Activated T-helper 2 cell treated with anti-CD3 and anti-CD28 coated beads, Interferon-gamma antibody, Interleukin-2, Interleukin-4, amounts not matched to agents 10 μg/mL and 5 μg/mL and 100 μg/mL, durations not matched to agents 14 hours and 24 hours and 36 hours (primary cell): Measurements from ENCODE around the gene RMI2. TPM values are rescaled to one million over a fixed set of nuclear protein-coding genes. Genes with fewer than 3 reads are reported as not detected.

ENCODE experiments used
- DNase-seq: peaks from one replicate; pipeline ENCODE4 v3.0.0; 2021; ENCODE audit warnings: low spot score
- H3K27ac Mint-ChIP-seq: one replicate; pipeline ENCODE4 v1.8.0; 2021; ENCODE audit warnings: mixed read lengths
- H3K27me3 Mint-ChIP-seq: one replicate; pipeline ENCODE4 v1.8.0; 2021; ENCODE audit warnings: low read depth, mixed read lengths
- H3K36me3 Mint-ChIP-seq: one replicate; pipeline ENCODE4 v1.8.0; 2021; ENCODE audit warnings: low read depth, mixed read lengths
- H3K4me1 Mint-ChIP-seq: one replicate; pipeline ENCODE4 v1.8.0; 2021; ENCODE audit warnings: low read depth, mixed read lengths
- H3K4me3 Mint-ChIP-seq: one replicate; pipeline ENCODE4 v1.8.0; 2021; ENCODE audit warnings: low read depth, mild to moderate bottlenecking, moderate library complexity, mixed read lengths
- H3K9me3 Mint-ChIP-seq: one replicate; pipeline ENCODE4 v1.8.0; 2021; ENCODE audit warnings: mixed read lengths
- intact Hi-C: fragments of 100-400 bp; cut with micrococcal nuclease; formaldehyde crosslinking; loops from one replicate; pipeline ENCODE4 v1.15.1; 2023
- total RNA-seq: library from RNA; stranded (reverse); gene quantifications from 2 replicates; pipeline ENCODE4 v1.2.3, GENCODE V29; 2022

RMI2 gene
- total RNA-seq, 1 donor from 2014 or later: 67.4 TPM

DNA sequence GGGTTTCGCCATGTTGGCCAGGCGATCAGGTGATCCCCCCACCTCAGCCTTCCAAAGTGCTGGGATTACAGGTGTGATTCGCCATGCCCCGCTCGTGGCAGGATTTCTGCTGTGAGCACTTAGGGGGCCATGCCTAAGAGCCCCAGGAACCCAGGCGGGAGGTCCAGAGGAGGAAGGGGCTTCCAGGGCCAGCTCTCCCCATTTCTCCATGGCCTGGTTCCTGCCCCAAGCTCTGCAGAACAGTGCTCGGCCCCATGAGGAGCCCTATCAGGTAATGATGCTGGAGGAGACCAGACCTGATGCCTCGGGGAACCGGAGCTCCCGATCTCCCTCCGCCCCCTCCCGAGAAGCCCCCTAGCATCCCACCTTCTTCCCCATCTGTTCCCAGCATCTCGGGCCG is 53.6 kb downstream of the RMI2 start:
- intact Hi-C loops: loop anchor here (5.0 kb wide), 1 partner anchor 313 kb away; no protein-coding TSS in a partner anchor
- Mint-ChIP-seq H3K36me3 (no peaks in the 10 kb centered on the region), H3K4me3 (no peak overlapping the region), H3K4me1 (no peaks in the 10 kb centered on the region), H3K27me3 (no peaks in the 10 kb centered on the region), H3K9me3 (no peaks in the 10 kb centered on the region), H3K27ac (no peak overlapping the region)
- no peak for DNase-seq

DNA sequence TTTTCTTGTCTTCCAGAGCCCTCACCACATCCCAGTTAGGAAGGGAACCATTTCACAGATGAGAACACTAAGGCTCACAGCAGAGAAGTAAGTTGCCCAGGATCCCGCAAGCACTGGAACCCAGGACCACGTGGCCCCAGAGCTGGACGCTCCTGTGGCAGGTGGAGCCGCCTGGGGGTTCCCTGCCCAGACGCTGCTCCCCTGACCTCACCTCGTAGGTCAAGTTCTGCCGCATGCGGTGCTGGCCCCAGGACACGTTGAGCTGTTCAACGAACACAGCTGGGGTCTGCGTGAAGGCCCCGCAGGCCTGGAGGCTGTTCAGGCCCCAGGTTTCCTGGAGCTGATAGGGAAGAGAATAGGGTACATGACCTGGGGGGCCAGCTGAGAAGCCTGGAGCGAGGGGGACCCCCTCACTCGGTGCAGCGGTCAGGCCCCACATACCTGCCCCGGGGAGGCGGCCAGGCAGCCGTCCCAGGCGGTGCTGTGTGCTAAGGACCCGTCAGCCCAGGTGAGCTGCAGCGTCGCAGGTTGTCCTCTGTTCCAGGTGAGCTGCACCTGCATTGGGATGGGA is 54.1 kb downstream of the RMI2 start:
- no peak overlapping the region for H3K4me3 Mint-ChIP-seq
- H3K4me1 Mint-ChIP-seq: no peaks in the 10 kb centered on the region
- no peaks in the 10 kb centered on the region for H3K27me3 Mint-ChIP-seq
- intact Hi-C loops: loop anchor here (5.0 kb wide), 1 partner anchor 313 kb away; no protein-coding TSS in a partner anchor
- no peak for DNase-seq
- H3K9me3 Mint-ChIP-seq: no peaks in the 10 kb centered on the region
- H3K36me3 Mint-ChIP-seq: no peaks in the 10 kb centered on the region
- H3K27ac Mint-ChIP-seq: no peak overlapping the region

DNA sequence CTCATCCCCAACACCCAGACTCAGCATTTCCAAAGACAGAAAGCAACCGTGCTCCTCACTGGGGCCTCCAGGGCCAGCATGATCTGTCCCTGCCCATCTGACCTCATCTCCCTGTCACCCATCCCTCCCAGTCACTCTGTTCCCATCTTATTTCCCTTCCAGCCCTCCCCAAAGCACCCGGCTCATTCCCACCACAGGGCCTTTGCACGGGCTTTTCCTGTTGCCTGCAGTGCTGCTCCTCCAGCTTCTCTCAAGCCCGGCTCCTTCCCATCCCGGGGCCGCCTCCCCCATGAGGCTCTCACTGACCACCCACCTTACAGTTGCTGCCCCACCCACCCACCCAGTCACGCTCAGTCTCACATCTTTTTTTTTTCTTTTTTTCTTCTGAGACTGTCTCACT is 54.8 kb downstream of the RMI2 start:
- no peaks in the 10 kb centered on the region for H3K27me3 Mint-ChIP-seq
- H3K4me3 Mint-ChIP-seq: no peak overlapping the region
- H3K4me1 Mint-ChIP-seq: no peaks in the 10 kb centered on the region
- H3K9me3 Mint-ChIP-seq: no peaks in the 10 kb centered on the region
- no peak overlapping the region for H3K27ac Mint-ChIP-seq
- intact Hi-C loops: no loop called here
- H3K36me3 Mint-ChIP-seq: no peaks in the 10 kb centered on the region
- DNase-seq: no peak

Other genes with a start within 250 kb of the RMI2 start
- 217 and 219 TPM in 2 replicates for gene SOCS1, start 89.3 kb upstream of the RMI2 start, total RNA-seq
- not detected in 2 replicates for gene TNP2, start 76.1 kb upstream of the RMI2 start, total RNA-seq
- gene PRM3, start 71.8 kb upstream of the RMI2 start, total RNA-seq: not detected in 2 replicates
- gene PRM2, start 69.0 kb upstream of the RMI2 start, total RNA-seq: not detected in 2 replicates
- not detected in 2 replicates for gene PRM1, start 64.1 kb upstream of the RMI2 start, total RNA-seq
- 121 and 135 TPM in 2 replicates for gene LITAF, start 241.5 kb downstream of the RMI2 start, total RNA-seq